Smooth muscle cell (in vitro differentiated cells): ENCODE results near the gene RNF34. TPM values are rescaled to one million over a fixed set of nuclear protein-coding genes. Genes with fewer than 3 reads are reported as not detected.

Source experiments
- DNase-seq: peaks from one replicate; lab custom pipeline; 2025; ENCODE audit not compliant: unreplicated experiment; lab: John Stamatoyannopoulos, UW
- H2AFZ ChIP-seq: fragments of 200-600 bp; sonication (generic); 2 replicates; pipeline ENCODE4 v1.6.0; 2016; ENCODE audit warnings: antibody characterized with exemption, low read depth, mild to moderate bottlenecking
- H3F3A ChIP-seq: fragments of 200-600 bp; sonication (generic); 2 replicates; pipeline ENCODE4 v1.6.0; 2017; ENCODE audit warnings: antibody characterized with exemption, low read depth
- H3K27ac ChIP-seq: fragments of 200-600 bp; sonication (generic); 2 replicates; pipeline ENCODE4 v1.5.1; 2016; ENCODE audit warnings: low read depth, mild to moderate bottlenecking
- H3K27me3 ChIP-seq: fragments of 200-600 bp; sonication (generic); 2 replicates; pipeline ENCODE4 v1.6.1; 2016; ENCODE audit warnings: low read depth, mild to moderate bottlenecking
- H3K36me3 ChIP-seq: fragments of 200-600 bp; sonication (generic); 2 replicates; pipeline ENCODE4 v1.5.1; 2016; ENCODE audit warnings: low read depth
- H3K4me1 ChIP-seq: fragments of 200-600 bp; sonication (generic); 2 replicates; pipeline ENCODE4 v1.5.1; 2016; ENCODE audit warnings: low read depth
- H3K4me2 ChIP-seq: fragments of 200-600 bp; sonication (generic); 2 replicates; pipeline ENCODE4 v1.6.0; 2016; ENCODE audit warnings: mild to moderate bottlenecking
- H3K4me3 ChIP-seq: fragments of 200-600 bp; sonication (generic); 2 replicates; pipeline ENCODE4 v1.5.1; 2016; ENCODE audit warnings: mild to moderate bottlenecking
- H3K79me2 ChIP-seq: fragments of 200-600 bp; sonication (generic); 2 replicates; pipeline ENCODE4 v1.6.0; 2016; ENCODE audit warnings: low read depth, mild to moderate bottlenecking
- H3K9ac ChIP-seq: fragments of 200-600 bp; sonication (generic); 2 replicates; pipeline ENCODE4 v1.6.0; 2016; ENCODE audit warnings: low read depth
- H3K9me3 ChIP-seq: fragments of 200-600 bp; sonication (generic); replicated peaks from 2 replicates; pipeline ENCODE4 v1.5.1; 2016; ENCODE audit warnings: low read depth
- H4K20me1 ChIP-seq: fragments of 200-600 bp; sonication (generic); 2 replicates; pipeline ENCODE4 v1.6.0; 2016; ENCODE audit warnings: low read depth
- WGBS: methylation state at CpG from one replicate; pipeline ENCODE4 v1.1.7; 2016; ENCODE audit warnings: low lambda C conversion rate; 5-methylcytosine and 5-hydroxymethylcytosine counted together
- polyA plus RNA-seq: library from polyadenylated mRNA; unstranded; fragments of >200 nt; fragmentation: Nextera tagmentation; extraction: Ambion mirVana; gene quantifications from 2 replicates; pipeline ENCODE4 v1.2.1, GENCODE V29; 2016
- total RNA-seq: library from RNA; depleted of rRNA; stranded (reverse); fragments of >200 nt; gene quantifications from 2 replicates; pipeline ENCODE4 v1.2.3, GENCODE V29; 2014
- TF ChIP-seq, protein P1 (sequence below): fragments of 200-600 bp; sonication (generic); IDR thresholded peaks from 2 replicates; pipeline ENCODE4 v1.5.1; 2017; ENCODE audit warnings: borderline replicate concordance, mild to moderate bottlenecking, antibody characterized with exemption; ENCODE audit not compliant: insufficient read depth, poor library complexity, severe bottlenecking

Gene RNF34
- total and polyA plus RNA-seq, 2 experiments from 2014 or later: 19.4 to 24.0 TPM

DNA sequence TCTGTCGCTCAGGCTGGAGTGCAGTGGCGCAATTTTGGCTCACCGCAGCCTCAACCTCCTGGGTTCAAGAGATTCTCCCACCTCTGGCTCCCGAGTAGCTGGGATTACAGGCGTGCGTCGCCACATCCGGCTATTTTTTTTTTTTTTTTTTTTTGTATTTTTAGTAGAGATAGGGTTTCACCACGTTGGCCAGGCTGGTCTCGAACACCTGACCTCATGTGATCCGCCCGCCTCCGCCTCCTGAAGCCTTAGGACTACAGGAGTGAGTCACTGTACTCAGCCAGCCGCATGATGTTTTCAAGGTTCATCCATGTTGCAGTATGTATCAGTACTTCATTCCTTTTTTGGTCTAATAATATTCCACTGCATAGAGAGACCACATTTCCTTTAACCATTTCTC lies 2.4 kb upstream of the RNF34 start:
- no peaks in the 10 kb centered on the region for H3K9me3 ChIP-seq
- peaks cover 29% of the 10 kb centered on the region for H3K79me2 ChIP-seq
- H3K36me3 ChIP-seq: no peaks in the 10 kb centered on the region
- H3K27ac ChIP-seq: no peak overlapping the region
- H4K20me1 ChIP-seq: peaks cover 6% of the 10 kb centered on the region
- TF ChIP-seq, protein P1, sequence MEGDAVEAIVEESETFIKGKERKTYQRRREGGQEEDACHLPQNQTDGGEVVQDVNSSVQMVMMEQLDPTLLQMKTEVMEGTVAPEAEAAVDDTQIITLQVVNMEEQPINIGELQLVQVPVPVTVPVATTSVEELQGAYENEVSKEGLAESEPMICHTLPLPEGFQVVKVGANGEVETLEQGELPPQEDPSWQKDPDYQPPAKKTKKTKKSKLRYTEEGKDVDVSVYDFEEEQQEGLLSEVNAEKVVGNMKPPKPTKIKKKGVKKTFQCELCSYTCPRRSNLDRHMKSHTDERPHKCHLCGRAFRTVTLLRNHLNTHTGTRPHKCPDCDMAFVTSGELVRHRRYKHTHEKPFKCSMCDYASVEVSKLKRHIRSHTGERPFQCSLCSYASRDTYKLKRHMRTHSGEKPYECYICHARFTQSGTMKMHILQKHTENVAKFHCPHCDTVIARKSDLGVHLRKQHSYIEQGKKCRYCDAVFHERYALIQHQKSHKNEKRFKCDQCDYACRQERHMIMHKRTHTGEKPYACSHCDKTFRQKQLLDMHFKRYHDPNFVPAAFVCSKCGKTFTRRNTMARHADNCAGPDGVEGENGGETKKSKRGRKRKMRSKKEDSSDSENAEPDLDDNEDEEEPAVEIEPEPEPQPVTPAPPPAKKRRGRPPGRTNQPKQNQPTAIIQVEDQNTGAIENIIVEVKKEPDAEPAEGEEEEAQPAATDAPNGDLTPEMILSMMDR: no peak
- no peak for DNase-seq
- no peak overlapping the region for H3K9ac ChIP-seq
- H3F3A ChIP-seq: no peaks in the 10 kb centered on the region
- no peaks in the 10 kb centered on the region for H3K27me3 ChIP-seq
- 94% methylated on average over 14 of the region's 14 CpGs for WGBS
- no peak overlapping the region for H3K4me2 ChIP-seq
- H2AFZ ChIP-seq: no peak overlapping the region
- peaks cover 25% of the 10 kb centered on the region for H3K4me1 ChIP-seq
- no peak overlapping the region for H3K4me3 ChIP-seq

DNA sequence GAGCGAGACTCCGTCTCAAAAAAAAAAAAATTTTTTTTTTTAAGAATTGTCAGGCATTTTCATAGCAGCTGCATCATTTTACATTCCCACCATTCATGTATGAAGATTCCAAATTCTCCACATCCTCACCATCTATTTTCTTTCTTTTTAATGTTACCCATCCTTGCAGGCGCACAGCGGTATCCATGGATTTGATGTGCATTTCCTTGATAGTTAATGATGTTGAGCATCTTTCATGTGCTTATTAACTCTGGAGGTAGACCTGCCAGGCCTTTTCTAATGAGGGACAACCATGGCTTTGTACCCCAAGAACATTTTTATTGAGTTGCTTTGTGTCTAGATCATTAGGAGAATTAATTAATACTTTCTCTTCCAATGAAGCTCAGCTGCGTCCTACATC lies 1.6 kb upstream of the RNF34 start:
- Histone ChIP-seq H4K20me1 (peaks cover 11% of the 10 kb centered on the region), H3K4me3 (peak overlapping the region; percentile 89), H3K9me3 (no peaks in the 10 kb centered on the region), H3K9ac (no peak overlapping the region), H3K36me3 (no peaks in the 10 kb centered on the region), H3K27ac (no peak overlapping the region), H3K4me1 (peaks cover 27% of the 10 kb centered on the region), H2AFZ (no peak overlapping the region), H3K79me2 (peaks cover 37% of the 10 kb centered on the region), H3K4me2 (peak overlapping the region; percentile 95), H3F3A (no peaks in the 10 kb centered on the region), H3K27me3 (no peaks in the 10 kb centered on the region)
- WGBS: 100% methylated on average over 5 of the region's 5 CpGs
- TF ChIP-seq, protein P1: no peak
- DNase-seq: no peak

DNA sequence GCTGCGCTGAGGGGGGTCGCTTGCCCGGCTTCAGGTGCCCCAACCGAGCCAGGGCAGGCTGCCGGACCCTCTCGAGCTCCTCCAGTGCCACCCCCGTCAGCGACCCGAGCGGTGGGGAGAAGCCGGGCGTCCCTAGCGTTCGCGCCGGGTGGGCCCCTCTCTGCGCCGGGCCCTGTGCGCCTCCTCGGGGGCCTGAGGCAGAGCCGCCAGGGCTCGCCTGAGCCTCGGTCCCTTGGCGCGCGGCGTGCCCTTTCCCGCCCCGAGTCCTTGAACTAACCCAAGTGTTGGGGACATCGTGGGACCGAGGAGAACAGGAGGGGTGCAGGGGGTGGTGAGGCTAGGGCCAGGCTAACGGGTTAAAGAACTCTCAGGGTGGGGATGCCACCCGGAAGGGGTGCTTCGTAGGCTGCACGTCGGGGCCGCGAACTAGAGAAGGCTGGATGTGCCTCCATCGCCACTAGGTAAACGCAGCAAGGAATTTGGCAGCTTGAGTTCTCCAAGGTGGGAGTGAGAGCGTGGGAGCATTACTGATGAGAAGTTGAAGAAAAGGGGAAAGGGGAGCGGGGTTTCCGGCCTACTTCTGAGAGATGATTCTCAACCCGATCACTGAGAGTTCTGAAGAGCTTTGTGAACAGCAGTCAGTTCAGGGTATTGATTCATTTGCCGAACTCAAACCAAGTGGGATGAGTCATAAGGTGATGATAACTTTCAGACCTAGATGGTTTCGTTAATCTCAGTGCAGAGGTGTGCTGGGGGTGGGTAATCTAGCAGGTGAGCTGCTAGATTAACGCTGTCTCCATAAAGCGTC lies 618 bp downstream of the RNF34 start:
- H3K36me3 ChIP-seq: no peaks in the 10 kb centered on the region
- H3K4me3 ChIP-seq: peak overlapping the region; percentile 89
- H3K9me3 ChIP-seq: no peaks in the 10 kb centered on the region
- peak overlapping the region; percentile 71 for H2AFZ ChIP-seq
- TF ChIP-seq, protein P1: no peak
- H3K9ac ChIP-seq: peak overlapping the region; percentile 77
- peak overlapping the region; percentile 95 for H3K4me2 ChIP-seq
- peak; percentile 38 for DNase-seq
- 1% methylated on average over 47 of the region's 48 CpGs for WGBS
- H3K79me2 ChIP-seq: peaks cover 55% of the 10 kb centered on the region
- peaks cover 27% of the 10 kb centered on the region for H3K4me1 ChIP-seq
- H3K27me3 ChIP-seq: no peaks in the 10 kb centered on the region
- H3K27ac ChIP-seq: peak overlapping the region; percentile 67
- H3F3A ChIP-seq: no peaks in the 10 kb centered on the region
- H4K20me1 ChIP-seq: peaks cover 30% of the 10 kb centered on the region

DNA sequence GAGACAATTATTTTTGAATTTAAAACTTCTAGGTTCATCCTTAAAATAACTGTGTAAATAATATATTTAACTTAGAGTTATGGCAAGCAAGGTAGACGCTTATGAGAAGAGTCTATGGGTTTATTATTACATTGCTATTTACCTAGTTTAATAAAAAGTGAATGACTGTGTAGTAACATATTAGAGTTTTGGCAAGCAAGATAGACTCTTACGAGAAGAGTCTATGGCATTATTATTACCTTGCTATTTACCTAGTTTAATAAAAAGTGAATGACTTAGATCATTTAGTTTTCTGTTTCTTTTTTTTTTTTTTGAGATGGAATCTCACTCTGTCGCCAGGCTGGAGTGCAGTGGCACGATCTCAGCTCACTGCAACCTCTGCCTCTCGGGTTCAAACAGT lies 3.8 kb downstream of the RNF34 start:
- Histone ChIP-seq H3K9ac (no peak overlapping the region), H3K4me3 (no peak overlapping the region), H3K4me2 (no peak overlapping the region), H3F3A (no peaks in the 10 kb centered on the region), H3K79me2 (peaks cover 80% of the 10 kb centered on the region), H3K4me1 (peaks cover 25% of the 10 kb centered on the region), H3K27me3 (no peaks in the 10 kb centered on the region), H3K36me3 (no peaks in the 10 kb centered on the region), H2AFZ (no peak overlapping the region), H3K9me3 (no peaks in the 10 kb centered on the region), H3K27ac (no peak overlapping the region), H4K20me1 (peaks cover 38% of the 10 kb centered on the region)
- TF ChIP-seq, protein P1: no peak
- over 99% methylated on average over 5 of the region's 5 CpGs for WGBS
- no peak for DNase-seq
